CD4-positive, alpha-beta T cell treated with Interleukin-4 for 1 hour (primary cell): ENCODE data around the gene HPGD.

ENCODE experiments used
- DNase-seq, 2 donors: peaks; one replicate each; pipeline ENCODE4 v3.0.0-alpha.2; 2020 to 2022

The HPGD gene

GRCh38 chr4:174467107-174467506 lies 55.2 kb downstream of the HPGD start:
- DNase-seq: no peak

- no peak for DNase-seq
Observed at GRCh38 chr4:174464949-174465348, 57.3 kb downstream of the HPGD start.

GRCh38 chr4:174461466-174462106 lies 60.7 kb downstream of the HPGD start:
- DNase-seq: no peak

GRCh38 chr4:174460684-174461083 lies 61.6 kb downstream of the HPGD start:
- DNase-seq: no peak

GRCh38 chr4:174457468-174457867 lies 64.8 kb downstream of the HPGD start:
- no peak for DNase-seq

GRCh38 chr4:174454815-174455473 lies 67.3 kb downstream of the HPGD start:
- no peak for DNase-seq

GRCh38 chr4:174451718-174452296 lies 70.5 kb downstream of the HPGD start:
- no peak for DNase-seq

- no peak for DNase-seq
Observed at GRCh38 chr4:174450786-174451125, 71.5 kb downstream of the HPGD start.

- no peak for DNase-seq
Observed at GRCh38 chr4:174449944-174450785, 72.1 kb downstream of the HPGD start.

- DNase-seq: no peak
Observed at GRCh38 chr4:174449152-174449551, 73.1 kb downstream of the HPGD start.

GRCh38 chr4:174444390-174444789 lies 77.9 kb downstream of the HPGD start:
- no peak for DNase-seq
